Kidney epithelial cell (primary cell): ENCODE results near the gene PGAP2. TPM values are rescaled to one million over a fixed set of nuclear protein-coding genes. Genes with fewer than 3 reads are reported as not detected.
"Not testable (repeated sequence)": the region's sequence is repeated elsewhere in the genome, so short reads cannot be mapped to it uniquely, and the experiment has no call there.

ENCODE experiments used
- DNase-seq: peaks from one replicate; pipeline ENCODE4 v3.0.0-alpha.2; 2010; ENCODE audit warnings: low read depth
- H3K27me3 ChIP-seq: 2 replicates; pipeline ENCODE4 v1.6.0; 2011; ENCODE audit warnings: low read length; ENCODE audit not compliant: control insufficient read depth, insufficient read depth
- H3K36me3 ChIP-seq: 2 replicates; pipeline ENCODE4 v1.5.1; 2011; ENCODE audit warnings: low read length; ENCODE audit not compliant: control insufficient read depth, insufficient read depth
- H3K4me3 ChIP-seq: 2 replicates; pipeline ENCODE4 v1.5.1; 2011; ENCODE audit warnings: low read depth, mild to moderate bottlenecking, control low read depth, low read length
- total RNA-seq: library from RNA; depleted of rRNA; stranded (reverse); fragments of >200 nt; gene quantifications from 2 replicates; pipeline ENCODE4 v1.2.3, GENCODE V29; 2015
- TF ChIP-seq, protein P1 (sequence below): IDR thresholded peaks from 2 replicates; pipeline ENCODE4 v1.5.1; 2011; ENCODE audit warnings: mild to moderate bottlenecking, moderate library complexity, low read length, control low read depth, inconsistent platforms; ENCODE audit not compliant: insufficient read depth, poor library complexity, severe bottlenecking

The PGAP2 gene
- total RNA-seq, 1 donor from 2014 or later: 20.3 TPM

DNA sequence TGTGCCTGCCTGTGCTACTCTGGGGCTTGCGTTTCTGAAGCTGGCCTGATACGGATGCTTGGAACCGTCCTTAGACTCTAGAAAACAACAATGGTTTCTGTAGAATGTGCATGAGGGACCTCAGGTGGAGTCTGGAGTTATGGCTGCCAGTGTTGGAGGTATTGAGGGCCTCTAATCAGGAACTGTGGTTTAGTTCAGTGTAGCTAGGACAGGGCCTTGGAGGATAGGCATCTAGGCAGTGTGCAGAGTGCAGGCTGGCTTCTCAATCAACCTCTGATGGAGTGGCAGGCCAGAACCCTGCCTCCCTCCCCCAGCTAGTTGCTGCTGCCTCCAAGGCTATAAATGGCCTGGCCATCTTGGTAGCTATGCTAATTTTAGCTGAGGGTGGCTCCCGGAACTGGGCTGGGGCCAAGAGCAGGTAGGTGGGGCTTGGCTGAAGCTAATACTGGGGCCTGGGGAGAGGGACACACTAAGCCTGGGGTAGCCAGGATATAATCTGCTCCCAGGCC, 51.1 kb downstream of the PGAP2 start:
- H3K27me3 ChIP-seq: no peaks in the 10 kb centered on the region
- DNase-seq: no peak
- TF ChIP-seq, protein P1, sequence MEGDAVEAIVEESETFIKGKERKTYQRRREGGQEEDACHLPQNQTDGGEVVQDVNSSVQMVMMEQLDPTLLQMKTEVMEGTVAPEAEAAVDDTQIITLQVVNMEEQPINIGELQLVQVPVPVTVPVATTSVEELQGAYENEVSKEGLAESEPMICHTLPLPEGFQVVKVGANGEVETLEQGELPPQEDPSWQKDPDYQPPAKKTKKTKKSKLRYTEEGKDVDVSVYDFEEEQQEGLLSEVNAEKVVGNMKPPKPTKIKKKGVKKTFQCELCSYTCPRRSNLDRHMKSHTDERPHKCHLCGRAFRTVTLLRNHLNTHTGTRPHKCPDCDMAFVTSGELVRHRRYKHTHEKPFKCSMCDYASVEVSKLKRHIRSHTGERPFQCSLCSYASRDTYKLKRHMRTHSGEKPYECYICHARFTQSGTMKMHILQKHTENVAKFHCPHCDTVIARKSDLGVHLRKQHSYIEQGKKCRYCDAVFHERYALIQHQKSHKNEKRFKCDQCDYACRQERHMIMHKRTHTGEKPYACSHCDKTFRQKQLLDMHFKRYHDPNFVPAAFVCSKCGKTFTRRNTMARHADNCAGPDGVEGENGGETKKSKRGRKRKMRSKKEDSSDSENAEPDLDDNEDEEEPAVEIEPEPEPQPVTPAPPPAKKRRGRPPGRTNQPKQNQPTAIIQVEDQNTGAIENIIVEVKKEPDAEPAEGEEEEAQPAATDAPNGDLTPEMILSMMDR: no peak
- H3K4me3 ChIP-seq: no peak overlapping the region
- no peaks in the 10 kb centered on the region for H3K36me3 ChIP-seq

DNA sequence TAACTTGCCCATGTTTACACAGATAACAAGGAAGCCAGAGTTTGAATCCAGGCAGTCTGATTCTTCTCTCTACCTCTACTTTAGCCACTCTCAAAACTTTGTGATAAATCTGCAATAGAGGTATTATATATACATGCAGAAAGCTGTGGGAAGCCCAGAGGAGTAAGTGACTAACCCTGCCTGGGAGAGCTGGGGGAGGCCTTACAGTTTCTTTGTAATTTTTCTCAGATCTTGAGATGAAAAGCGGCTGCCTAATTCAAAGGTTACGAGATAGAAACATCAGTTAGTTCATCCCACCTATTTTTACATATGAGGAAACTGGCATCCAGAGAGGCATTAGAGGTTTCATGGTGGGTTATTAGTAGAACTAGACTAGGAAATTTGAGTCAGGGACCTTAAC, 52.0 kb downstream of the PGAP2 start:
- H3K4me3 ChIP-seq: no peak overlapping the region
- no peak for DNase-seq
- TF ChIP-seq, protein P1: no peak
- no peaks in the 10 kb centered on the region for H3K27me3 ChIP-seq
- H3K36me3 ChIP-seq: no peaks in the 10 kb centered on the region

DNA sequence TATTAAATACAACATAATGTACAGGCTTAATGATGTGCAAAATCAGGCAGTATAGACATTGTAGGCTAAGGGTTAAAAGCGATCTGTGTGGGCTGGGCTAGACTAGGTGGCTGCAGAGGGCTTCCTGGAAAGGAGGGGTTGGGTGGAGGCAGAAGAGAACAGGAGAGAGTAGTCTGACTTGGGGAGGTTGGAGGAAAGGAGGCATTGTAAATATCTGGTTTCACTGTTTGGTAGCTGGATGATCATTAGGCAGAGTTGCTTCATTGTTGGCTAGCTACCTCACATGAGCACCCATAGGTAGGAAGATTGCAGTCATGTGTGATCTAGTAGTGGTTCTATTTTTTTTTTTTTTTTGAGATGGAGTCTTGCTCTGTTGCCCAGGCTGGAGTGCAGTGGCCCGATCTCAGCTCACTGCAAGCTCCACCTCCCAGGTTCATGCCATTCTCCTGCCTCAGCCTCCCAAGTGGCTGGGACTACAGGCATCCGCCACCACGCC, 52.6 kb downstream of the PGAP2 start:
- H3K4me3 ChIP-seq, H3K36me3 ChIP-seq, DNase-seq, H3K27me3 ChIP-seq: not testable (repeated sequence)

DNA sequence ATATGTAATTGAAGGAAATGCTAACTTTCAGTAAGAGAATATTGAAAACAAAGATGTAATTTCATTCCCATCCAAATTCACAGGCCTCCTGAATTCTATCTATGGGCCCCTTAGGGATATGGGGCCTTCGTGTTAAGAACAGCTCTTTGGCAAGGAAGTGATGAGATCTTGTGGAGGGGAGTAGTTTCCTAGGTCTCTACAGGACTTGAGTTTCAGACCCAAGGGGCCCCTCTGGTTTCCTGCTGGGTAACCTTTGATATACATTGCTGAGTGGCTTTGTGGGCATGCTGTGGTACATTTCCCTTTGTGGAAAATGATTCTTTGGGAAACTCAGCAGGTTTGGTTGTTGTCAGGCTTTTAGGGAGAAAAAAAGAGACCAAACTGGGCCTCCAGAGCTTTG, 53.3 kb downstream of the PGAP2 start:
- DNase-seq: no peak
- TF ChIP-seq, protein P1: no peak

DNA sequence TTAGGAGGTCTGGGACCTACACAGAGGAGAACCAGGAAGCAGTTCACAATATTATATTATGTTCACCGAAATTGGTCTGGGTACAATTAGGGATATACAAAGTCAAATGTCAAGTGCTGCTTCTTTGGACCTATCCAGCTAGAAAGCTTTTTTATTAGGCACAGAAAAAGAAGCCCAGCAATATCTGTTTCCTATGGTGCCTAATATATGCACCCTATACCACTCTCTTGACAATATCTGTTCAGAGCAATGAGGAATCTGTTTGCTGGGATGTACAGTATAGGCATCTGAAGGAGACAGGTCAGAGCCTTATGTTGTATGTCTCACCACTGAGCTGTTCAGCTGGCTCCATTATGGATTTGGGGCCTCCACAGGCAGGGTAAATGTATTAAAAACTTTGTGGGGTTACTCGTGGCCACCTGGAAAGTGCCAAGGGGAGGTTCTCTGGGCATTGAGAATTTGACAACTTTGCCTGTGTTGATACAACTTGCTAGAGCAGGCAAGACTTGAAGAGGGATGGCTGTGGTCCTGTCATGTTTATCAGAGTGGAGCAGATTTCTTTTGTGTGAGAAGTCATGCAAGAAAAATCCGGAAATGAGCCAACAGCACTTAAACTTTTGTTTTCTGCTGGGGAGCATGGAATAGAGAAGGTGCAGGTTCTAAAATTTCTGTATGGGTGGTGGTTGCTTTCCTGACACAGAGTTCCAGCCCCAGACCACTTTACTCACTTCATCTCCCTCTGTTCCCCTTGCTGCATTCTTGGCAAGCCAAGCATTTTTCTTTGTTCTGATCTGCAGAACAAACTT, 57.2 kb downstream of the PGAP2 start:
- no peak for DNase-seq
- no peak overlapping the region for H3K4me3 ChIP-seq

More for the DNA sequence above, 53.3 kb downstream of the PGAP2 start:
- Histone ChIP-seq H3K36me3 (no peaks in the 10 kb centered on the region), H3K4me3 (no peak overlapping the region), H3K27me3 (no peaks in the 10 kb centered on the region)

DNA sequence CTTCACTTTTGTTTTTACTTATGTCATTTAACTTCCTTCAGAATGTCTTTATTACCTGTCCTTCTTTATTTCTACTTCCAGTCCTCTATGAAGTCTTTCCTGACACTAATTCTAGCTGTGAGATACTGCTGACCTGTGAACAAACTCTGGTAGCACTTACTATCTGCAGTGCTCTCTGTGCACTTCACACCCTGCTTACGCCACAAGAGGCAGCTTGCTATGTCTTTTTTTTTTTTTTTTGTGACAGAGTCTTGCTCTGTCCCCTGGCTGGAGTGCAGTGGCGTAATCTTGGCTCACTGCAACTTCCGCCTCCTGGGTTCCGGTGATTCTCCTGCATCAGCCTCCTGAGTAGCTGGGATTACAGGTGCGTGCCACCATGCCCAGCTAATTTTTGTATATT, 57.8 kb downstream of the PGAP2 start:
- Histone ChIP-seq H3K4me3 (no peak overlapping the region), H3K27me3 (no peaks in the 10 kb centered on the region), H3K36me3 (no peaks in the 10 kb centered on the region)
- DNase-seq: no peak
- TF ChIP-seq, protein P1: no peak

More for the DNA sequence above, 57.2 kb downstream of the PGAP2 start:
- no peaks in the 10 kb centered on the region for H3K36me3 ChIP-seq
- TF ChIP-seq, protein P1: no peak
- no peaks in the 10 kb centered on the region for H3K27me3 ChIP-seq
